Measurements from ENCODE around the gene C1RL.

DNA sequence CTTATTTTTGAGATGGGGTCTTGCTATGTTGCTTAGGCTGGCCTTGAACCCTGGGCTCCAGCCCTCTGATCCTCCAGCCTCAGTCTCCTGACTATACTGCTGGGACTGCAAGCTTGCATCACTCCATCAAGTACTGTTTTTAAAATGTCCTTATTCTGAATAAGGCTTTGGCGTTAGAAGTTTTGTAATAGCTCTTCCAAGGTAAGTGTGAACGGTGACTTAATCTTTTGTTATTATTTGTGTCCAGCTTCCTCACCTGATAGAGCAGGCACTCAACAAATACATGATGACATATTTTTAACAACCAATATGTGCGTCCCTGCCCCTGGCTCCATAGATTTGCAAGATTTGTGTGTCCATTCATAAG, 1.4 kb downstream of the C1RL start:
- TF ChIP-seq YY1 (IDR thresholded peaks at IDR 0.05; ENCODE audit: low read depth): no peak
- no peak for TF ChIP-seq EGR1 (IDR thresholded peaks at IDR 0.05)
- TF ChIP-seq NFIC (IDR thresholded peaks at IDR 0.05): no peak
- no peak for TF ChIP-seq RAD21 (IDR thresholded peaks at IDR 0.05; ENCODE audit: low read depth)
- TF ChIP-seq CREB1 (IDR thresholded peaks at IDR 0.05; ENCODE audit: low read depth): no peak
- no peak for TF ChIP-seq EP300 (IDR thresholded peaks at IDR 0.05; ENCODE audit: borderline replicate concordance)
- TF ChIP-seq REST (IDR thresholded peaks at IDR 0.05; ENCODE audit: low read depth): no peak
- no peak for TF ChIP-seq TEAD4 (IDR thresholded peaks at IDR 0.05)
- TF ChIP-seq FOXM1 (IDR thresholded peaks at IDR 0.05; ENCODE audit: borderline replicate concordance, low read depth): no peak
- no peak for TF ChIP-seq CEBPB (IDR thresholded peaks at IDR 0.05)
- TF ChIP-seq USF1 (IDR thresholded peaks at IDR 0.05): no peak
- TF ChIP-seq TCF12 (IDR thresholded peaks at IDR 0.05; ENCODE audit: low read depth): no peak
- TF ChIP-seq, protein P1, sequence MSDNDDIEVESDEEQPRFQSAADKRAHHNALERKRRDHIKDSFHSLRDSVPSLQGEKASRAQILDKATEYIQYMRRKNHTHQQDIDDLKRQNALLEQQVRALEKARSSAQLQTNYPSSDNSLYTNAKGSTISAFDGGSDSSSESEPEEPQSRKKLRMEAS (IDR thresholded peaks at IDR 0.05): no peak
- TF ChIP-seq TAF1 (IDR thresholded peaks at IDR 0.05; ENCODE audit: low read depth): no peak
